Activated effector memory CD4-positive, alpha-beta T cell treated with Interleukin-2 at 50 U/mL for 16 hours (primary cell): ENCODE results near the gene GRAMD1A.
"Not testable (repeated sequence)": the region's sequence is repeated elsewhere in the genome, so short reads cannot be mapped to it uniquely, and the experiment has no call there.

Experiments used
- DNase-seq: peaks from one replicate; pipeline ENCODE4 v3.0.0-alpha.2; 2020

Gene GRAMD1A

DNA sequence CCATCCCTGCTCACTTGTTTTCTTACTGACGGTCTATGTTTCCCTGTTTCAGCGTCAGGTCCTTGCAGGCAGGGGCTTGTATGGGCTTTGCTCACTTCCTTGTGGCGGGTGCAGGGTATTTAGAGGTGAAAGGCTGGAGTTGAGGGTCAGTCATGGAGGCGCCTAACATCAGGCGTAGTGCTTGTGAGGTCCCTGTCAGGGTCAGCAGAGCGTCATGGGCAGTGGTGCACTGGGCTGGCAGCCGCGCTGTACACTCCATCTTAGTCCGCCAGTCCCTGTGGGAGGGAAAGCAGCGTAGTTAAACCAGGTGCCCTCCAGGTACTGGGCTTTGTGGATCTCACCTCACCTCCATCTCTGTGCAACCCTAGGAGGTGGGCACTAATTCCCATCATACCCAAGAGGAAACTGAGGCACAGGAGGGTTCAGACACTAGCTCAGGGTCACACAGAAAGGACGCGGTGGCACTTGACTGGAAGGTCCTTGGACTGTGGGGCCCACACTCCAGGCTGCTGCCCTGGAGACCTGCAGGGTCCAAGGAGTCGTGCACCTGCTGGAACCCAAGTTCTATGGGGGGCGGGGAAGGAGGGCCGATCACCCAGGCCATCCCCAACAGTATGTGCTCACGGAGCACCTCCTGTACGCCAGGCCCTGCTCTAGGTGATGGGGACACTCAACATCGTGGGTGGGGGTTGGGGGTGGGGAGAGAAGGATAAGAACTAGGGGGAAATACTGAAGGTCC lies 4.6 kb downstream of the GRAMD1A start:
- no peak for DNase-seq

DNA sequence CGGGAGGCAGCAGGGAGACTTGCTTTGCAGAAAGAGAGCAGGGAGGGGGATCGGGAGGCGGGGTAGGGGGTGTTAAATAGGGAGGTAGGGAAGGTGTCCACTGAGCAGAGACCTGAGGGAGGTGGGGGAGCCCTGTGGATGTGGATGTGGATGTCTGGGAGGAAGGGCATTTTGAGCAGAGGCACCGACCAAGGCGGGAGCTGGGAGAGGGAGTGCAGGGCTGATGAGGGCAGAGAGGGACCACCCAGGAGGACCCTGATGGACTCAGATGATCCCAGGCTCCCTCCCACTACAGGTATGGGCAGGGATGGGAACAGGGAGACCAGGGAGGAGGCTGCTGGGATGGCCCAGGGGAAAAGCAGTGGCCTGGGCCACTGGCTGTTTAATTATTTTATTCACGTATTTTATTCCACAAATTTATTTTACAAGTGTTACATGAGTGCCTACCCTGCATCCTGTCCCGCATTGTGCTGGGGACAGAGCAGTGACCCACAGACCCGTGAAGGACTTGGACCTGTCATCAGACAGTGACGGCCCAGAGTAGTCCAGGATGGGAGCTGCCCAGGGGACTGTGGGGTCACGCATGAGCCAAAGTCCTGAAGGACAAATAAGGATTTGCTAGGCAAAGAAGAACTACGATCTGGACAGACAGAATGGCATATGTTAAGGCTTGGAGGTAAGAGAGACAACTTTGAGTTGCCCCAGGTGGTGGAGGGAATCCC lies 5.3 kb downstream of the GRAMD1A start:
- DNase-seq: no peak

- not testable (repeated sequence) for DNase-seq
Measured at GRCh38 chr19:35006007-35006341, 5.9 kb downstream of the GRAMD1A start.

GRCh38 chr19:35006342-35006998 lies 6.3 kb downstream of the GRAMD1A start:
- no peak for DNase-seq

DNA sequence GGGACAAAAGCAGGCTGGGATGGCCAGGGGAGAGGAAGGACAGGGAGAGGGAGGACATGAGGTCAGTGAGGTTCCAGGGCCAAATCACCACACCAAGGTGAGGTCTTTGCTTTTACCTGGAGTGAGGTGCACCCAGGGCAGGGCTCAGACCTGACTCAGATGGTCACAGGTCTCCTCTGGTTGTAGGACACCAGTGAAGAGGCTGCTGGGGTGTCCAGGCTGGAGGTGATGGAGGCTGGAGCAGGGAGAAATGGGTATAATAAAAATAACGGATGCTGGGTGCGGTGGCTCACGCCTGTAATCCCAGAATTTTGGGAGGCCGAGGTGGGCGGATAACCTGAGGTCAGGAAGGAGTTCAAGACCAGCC lies 6.9 kb downstream of the GRAMD1A start:
- DNase-seq: no peak

- not testable (repeated sequence) for DNase-seq
Measured at GRCh38 chr19:35007427-35007826, 7.3 kb downstream of the GRAMD1A start.

DNA sequence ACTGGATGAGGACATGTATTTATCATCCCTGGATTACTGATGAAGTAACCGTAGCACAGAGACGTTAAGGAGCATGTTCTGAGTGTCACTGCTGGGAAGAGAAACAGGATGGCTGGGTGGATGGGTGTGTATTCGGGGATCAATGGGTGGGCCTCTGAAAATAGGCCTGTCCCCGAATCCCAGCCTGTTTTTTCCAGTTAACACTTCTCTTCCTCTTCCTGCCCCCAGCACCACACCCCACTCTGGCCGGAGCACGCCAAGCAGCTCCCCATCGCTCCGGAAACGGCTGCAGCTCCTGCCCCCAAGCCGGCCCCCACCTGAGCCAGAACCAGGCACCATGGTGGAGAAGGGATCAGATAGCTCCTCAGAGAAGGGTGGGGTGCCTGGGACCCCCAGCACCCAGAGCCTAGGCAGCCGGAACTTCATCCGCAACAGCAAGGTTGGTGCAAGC lies 8.8 kb downstream of the GRAMD1A start:
- no peak for DNase-seq

- DNase-seq: no peak
Measured at GRCh38 chr19:35009424-35010415, 9.6 kb downstream of the GRAMD1A start.

- DNase-seq: no peak
Measured at GRCh38 chr19:35011091-35011689, 11.1 kb downstream of the GRAMD1A start.

- no peak for DNase-seq
Measured at GRCh38 chr19:35011737-35012682, 11.9 kb downstream of the GRAMD1A start.

- peak; percentile 73 for DNase-seq
Measured at GRCh38 chr19:35013041-35013819, 13.1 kb downstream of the GRAMD1A start.

DNA sequence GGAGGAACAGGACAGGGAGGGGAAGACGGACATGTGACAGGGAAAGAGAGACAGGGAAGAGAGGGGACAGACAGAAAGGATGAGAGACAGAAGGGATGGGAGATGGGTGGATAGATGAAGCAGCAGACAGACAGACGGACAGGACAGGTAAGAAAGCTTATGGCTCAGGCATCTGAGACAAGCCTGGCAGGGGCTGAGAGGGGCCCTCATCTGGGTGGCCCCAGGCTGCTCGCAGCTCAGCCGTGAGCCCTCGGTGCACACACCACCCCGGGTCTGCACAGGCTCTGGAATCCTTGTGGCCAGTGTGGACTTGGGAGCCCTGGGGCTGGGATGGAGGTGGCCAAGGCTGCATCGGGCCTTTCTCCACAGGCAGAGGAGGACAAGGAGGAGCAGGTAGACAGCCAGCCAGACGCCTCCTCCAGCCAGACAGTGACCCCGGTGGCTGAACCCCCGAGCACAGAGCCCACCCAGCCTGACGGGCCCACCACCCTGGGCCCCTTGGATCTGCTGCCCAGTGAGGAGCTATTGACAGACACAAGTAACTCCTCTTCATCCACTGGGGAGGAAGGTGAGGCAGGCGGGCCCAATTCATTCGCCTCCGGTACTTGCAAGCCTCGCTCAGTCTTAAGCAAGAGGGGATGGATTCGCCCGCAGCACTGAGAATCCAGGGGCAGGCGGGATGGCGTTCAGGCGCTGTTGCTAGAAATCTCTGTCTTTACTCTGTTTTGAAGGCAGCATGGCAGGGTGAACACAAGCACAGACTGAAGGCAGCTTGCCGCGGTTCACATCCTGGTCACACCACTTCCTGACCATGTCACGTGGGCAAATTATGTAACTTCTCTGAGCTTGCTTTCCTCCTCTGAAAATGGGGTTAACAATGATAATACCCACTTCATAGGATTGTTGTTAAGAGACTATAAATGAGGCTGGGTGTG lies 14.0 kb downstream of the GRAMD1A start:
- DNase-seq: peak; percentile 68

GRCh38 chr19:35014774-35015173 lies 14.7 kb downstream of the GRAMD1A start:
- DNase-seq: not testable (repeated sequence)

DNA sequence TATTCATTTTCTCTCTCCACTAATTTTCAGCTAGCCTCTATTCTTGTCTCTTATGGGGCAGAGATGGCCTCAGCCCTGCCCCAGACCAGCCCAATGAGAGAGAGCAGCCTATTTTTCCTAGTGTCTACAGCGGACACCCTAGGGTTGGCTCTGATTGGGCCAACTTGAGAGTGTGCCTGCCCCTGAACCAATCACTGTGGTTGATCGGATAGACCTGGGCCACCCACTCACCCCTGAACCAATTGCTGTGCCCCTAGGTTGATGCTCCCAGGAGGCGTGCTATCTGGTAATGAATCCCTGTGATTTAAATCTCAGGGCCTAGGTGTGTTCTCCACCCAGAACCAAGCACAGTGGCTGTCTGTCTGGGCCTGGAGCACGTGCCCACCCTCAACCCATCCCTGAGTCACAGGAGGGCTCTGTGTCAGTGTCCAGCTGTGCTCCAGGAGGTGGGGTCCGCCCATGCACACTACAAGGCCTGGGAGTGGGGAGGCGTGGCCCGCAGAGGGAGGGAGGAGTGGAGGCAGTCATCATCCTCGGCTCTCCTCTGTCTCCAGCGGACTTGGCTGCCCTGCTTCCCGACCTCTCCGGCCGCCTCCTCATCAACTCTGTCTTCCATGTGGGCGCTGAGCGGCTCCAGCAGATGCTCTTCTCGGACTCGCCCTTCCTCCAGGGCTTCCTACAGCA lies 15.3 kb downstream of the GRAMD1A start:
- DNase-seq: no peak

GRCh38 chr19:35015954-35016351 lies 15.8 kb downstream of the GRAMD1A start:
- DNase-seq: no peak

DNA sequence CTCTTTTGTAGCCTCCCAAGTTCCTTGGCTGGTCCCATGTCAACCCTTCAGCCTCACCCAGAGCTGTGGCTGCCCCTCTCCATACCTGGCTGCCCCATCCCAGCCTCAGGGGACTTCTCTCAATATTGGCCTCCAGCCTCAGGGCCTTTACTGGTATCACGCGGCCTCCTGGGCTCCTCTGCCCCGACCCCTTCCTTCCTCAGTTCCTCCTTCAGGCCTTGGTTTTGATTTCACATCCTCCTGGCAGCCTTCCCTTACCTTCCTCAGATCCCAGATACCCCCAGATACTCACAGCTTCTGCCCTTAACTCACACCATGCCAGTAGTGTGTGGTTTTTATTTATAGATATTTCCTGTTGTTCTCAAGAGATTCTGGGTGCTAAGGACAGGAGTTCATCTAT lies 17.4 kb downstream of the GRAMD1A start:
- DNase-seq: no peak

GRCh38 chr19:35018379-35018778 lies 18.3 kb downstream of the GRAMD1A start:
- no peak for DNase-seq

DNA sequence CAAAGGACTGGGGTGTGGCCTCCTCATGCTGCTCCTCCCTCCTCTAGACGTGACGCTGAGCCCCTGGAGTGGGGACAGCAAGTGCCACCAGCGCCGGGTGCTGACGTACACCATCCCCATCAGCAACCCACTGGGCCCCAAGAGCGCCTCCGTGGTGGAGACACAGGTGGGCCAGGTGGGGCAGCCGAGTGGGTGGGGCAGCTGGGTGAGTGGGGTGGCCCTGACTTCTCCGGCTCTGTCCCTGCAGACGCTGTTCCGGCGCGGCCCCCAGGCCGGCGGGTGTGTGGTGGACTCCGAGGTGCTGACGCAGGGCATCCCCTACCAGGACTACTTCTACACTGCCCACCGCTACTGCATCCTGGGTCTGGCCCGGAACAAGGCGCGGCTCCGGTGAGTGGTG lies 19.0 kb downstream of the GRAMD1A start:
- no peak for DNase-seq

DNA sequence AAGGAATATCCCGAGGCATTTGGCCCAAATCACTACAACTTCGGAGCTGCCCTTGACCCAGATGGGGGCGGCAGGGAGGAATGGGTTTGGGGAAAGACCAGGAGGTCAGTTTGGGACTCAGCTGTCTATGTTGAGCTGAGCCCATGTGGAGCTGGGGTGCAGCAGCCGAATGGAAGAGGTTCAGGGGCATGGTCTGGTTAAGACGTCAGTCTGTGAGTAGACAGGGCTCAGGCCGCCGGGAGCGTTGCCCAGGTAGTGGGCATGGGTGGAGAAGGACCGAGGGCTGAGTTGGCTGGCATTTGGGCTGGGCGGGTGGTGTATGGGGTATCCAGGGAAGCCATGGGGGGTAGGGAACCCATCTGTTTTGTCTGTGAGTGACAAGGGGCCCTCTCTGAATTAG lies 20.9 kb downstream of the GRAMD1A start:
- DNase-seq: no peak
